GM23338 (cell line): ENCODE data around the gene APH1A.

ENCODE experiments used
- CTCF ChIP-seq, 2 experiments: fragments of 200-600 bp in 1 of 2; sonication (generic) in 1 of 2; conservative IDR thresholded peaks; 2 replicates each; pipeline versions ENCODE4 v1.5.1 to v1.6.1; 2016 to 2017; ENCODE audit warnings: antibody characterized with exemption in 2 of 2, low read depth in 2 of 2, mild to moderate bottlenecking in 2 of 2, moderate library complexity in 1 of 2
- EZH2 ChIP-seq: fragments of 200-600 bp; sonication (generic); IDR thresholded peaks from one replicate; pipeline ENCODE4 v1.8.0; 2017; ENCODE audit warnings: antibody characterized with exemption, mild to moderate bottlenecking, low read depth; ENCODE audit not compliant: unreplicated experiment
- JUNB ChIP-seq: IDR thresholded peaks from one replicate; pipeline ENCODE4 v1.6.1; 2016; ENCODE audit warnings: antibody characterized with exemption; ENCODE audit not compliant: unreplicated experiment
- POLR2AphosphoS5 ChIP-seq: IDR thresholded peaks from 2 replicates; pipeline ENCODE4 v1.6.1; 2016; ENCODE audit warnings: antibody characterized with exemption, low read depth
- STAT1 ChIP-seq: IDR thresholded peaks from one replicate; pipeline ENCODE4 v1.6.1; 2016; ENCODE audit warnings: antibody characterized with exemption; ENCODE audit not compliant: unreplicated experiment

- no peak for TF ChIP-seq EZH2
- no peak for TF ChIP-seq CTCF (conservative IDR thresholded peaks at IDR 0.05; ENCODE audit: low read depth in 2 of 2)
- TF ChIP-seq POLR2AphosphoS5, result no peak
- TF ChIP-seq JUNB, result no peak
- TF ChIP-seq STAT1, result no peak
These were observed 920 bp downstream of the APH1A start for GRCh38 chr1:150267896-150268295.
